Vagina (tissue), 2 donors: ENCODE results near the gene OPRL1.

ENCODE experiments used
- CTCF ChIP-seq, 3 experiments: fragments of 450-650 bp in 2 of 3; fragments of 200-600 bp in 1 of 3; sonication (generic) in 1 of 3; IDR thresholded peaks; one replicate each; pipeline ENCODE4 v1.5.1; 2017 to 2019; ENCODE audit warnings: antibody characterized with exemption in 3 of 3, mild to moderate bottlenecking in 2 of 3, moderate library complexity in 2 of 3
- POLR2A ChIP-seq, 2 donors: fragments of 450-650 bp; IDR thresholded peaks; one replicate each; pipeline ENCODE4 v1.6.1; 2017; ENCODE audit warnings: antibody characterized with exemption in 2 of 2, mild to moderate bottlenecking in 2 of 2, moderate library complexity in 2 of 2

- no peak for TF ChIP-seq POLR2A (IDR thresholded peaks at IDR 0.05)
- TF ChIP-seq CTCF (IDR thresholded peaks at IDR 0.05): no peak
Measured at GRCh38 chr20:64041781-64042053, 38.2 kb upstream of the OPRL1 start.
